Dermis microvascular lymphatic vessel endothelial cell (primary cell): Measurements from ENCODE around the gene TCF12. TPM values are rescaled to one million over a fixed set of nuclear protein-coding genes. Genes with fewer than 3 reads are reported as not detected.
"Not testable (repeated sequence)": the region's sequence is repeated elsewhere in the genome, so short reads cannot be mapped to it uniquely, and the experiment has no call there.

Experiments
- DNase-seq, 2 donors: peaks; one replicate each; pipeline versions ENCODE4 v3.0.0 to v3.0.0-alpha.2; 2010; ENCODE audit warnings: low read depth in 2 of 2
- total RNA-seq: library from RNA; depleted of rRNA; stranded (reverse); fragments of >200 nt; gene quantifications from 2 replicates; pipeline ENCODE4 v1.2.1, GENCODE V29; 2014

TCF12 gene
- total RNA-seq, 1 donor from 2014 or later = 56.9 TPM

GRCh38 chr15:57133127-57133968 is 214.9 kb downstream of the TCF12 start:
- peak in 1 of 2 donors; percentile 56 for DNase-seq

GRCh38 chr15:57134071-57134605 is 215.7 kb downstream of the TCF12 start:
- no peak for DNase-seq

GRCh38 chr15:57134851-57135250 is 216.4 kb downstream of the TCF12 start:
- peak; percentile 83 to 87 for DNase-seq

- DNase-seq = no peak
Observed at GRCh38 chr15:57135800-57136199, 217.4 kb downstream of the TCF12 start.

- DNase-seq = peak; percentile 51 to 67
Observed at GRCh38 chr15:57138349-57138788, 219.9 kb downstream of the TCF12 start.

GRCh38 chr15:57143511-57144078 is 225.2 kb downstream of the TCF12 start:
- no peak for DNase-seq

- DNase-seq = no peak
Observed at GRCh38 chr15:57144448-57144847, 226.0 kb downstream of the TCF12 start.

- DNase-seq = peak; percentile 73
Observed at GRCh38 chr15:57146506-57147201, 228.2 kb downstream of the TCF12 start.

GRCh38 chr15:57147621-57148020 is 229.2 kb downstream of the TCF12 start:
- DNase-seq = no peak

- no peak for DNase-seq
Observed at GRCh38 chr15:57148262-57148661, 229.8 kb downstream of the TCF12 start.

- DNase-seq = peak; percentile 72 to 78
Observed at GRCh38 chr15:57149196-57149595, 230.8 kb downstream of the TCF12 start.

- DNase-seq = no peak
Observed at GRCh38 chr15:57150066-57150865, 231.8 kb downstream of the TCF12 start.

GRCh38 chr15:57150866-57151203 is 232.4 kb downstream of the TCF12 start:
- not testable (repeated sequence) for DNase-seq

GRCh38 chr15:57152133-57152532 is 233.7 kb downstream of the TCF12 start:
- DNase-seq = no peak

GRCh38 chr15:57152666-57153539 is 234.5 kb downstream of the TCF12 start:
- peak; percentile 84 to 94 for DNase-seq

GRCh38 chr15:57156210-57156884 is 237.9 kb downstream of the TCF12 start:
- DNase-seq = no peak

GRCh38 chr15:57158589-57158988 is 240.1 kb downstream of the TCF12 start:
- peak in 1 of 2 donors; percentile 76 for DNase-seq

- peak in 1 of 2 donors; percentile 73 for DNase-seq
Observed at GRCh38 chr15:57158997-57159668, 240.7 kb downstream of the TCF12 start.

- DNase-seq = no peak
Observed at GRCh38 chr15:57159767-57160166, 241.3 kb downstream of the TCF12 start.
